ENCODE results near the gene ZFYVE27. TPM values are rescaled to one million over a fixed set of nuclear protein-coding genes. Genes with fewer than 3 reads are reported as not detected.

Gene ZFYVE27
- total RNA-seq, 1 experiment from 2014 or later = 26.0 TPM

DNA sequence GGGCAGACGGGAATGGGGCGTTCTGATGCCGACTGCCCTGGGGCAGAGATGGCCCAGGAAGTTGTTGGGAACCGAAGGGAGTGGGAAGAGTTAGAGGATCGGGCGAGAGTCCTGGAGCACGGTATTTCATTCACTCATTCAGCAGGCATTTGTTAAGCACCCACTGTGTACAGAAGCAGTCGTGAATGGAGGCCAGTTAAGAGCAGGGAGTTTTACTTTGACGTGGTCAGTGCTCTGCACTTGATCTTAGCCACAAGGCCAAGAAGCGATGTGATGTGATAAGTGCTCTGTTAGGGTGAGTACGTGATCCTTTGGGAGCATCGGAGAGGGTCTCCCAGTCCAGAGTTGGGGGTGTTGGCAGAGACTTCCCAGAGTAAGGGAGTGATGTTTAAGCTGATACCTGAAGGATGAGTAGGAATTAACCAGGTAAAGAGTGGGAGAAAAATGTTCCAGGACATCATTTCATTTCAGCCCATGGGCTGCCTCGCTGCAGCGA lies 890 bp downstream of the ZFYVE27 start:
- Mint-ChIP-seq H3K27me3 (ENCODE audit: low read depth) (peaks cover 34% of the 10 kb centered on the region), H3K4me1 (peaks cover 10% of the 10 kb centered on the region), H3K36me3 (peaks cover 34% of the 10 kb centered on the region), H3K4me3 (peak overlapping the region; percentile 87), H3K9me3 (peaks cover 14% of the 10 kb centered on the region), H3K27ac (peak overlapping the region; percentile 73)
- ATAC-seq (no peak), DNase-seq (ENCODE audit: low spot score) (no peak)
- POLR2A ChIA-PET = no interaction called here
- TF ChIP-seq ZNF532 (CRISPR knock-in tag; IDR thresholded peaks at IDR 0.05; ENCODE audit: borderline replicate concordance) (no peak), IRF1 (CRISPR knock-in tag; IDR thresholded peaks at IDR 0.05) (no peak), NFYB (CRISPR knock-in tag; conservative IDR thresholded peaks at IDR 0.05; ENCODE audit: low read depth) (no peak)
- CTCF ChIA-PET = no interaction called here

GRCh38 chr10:97738616-97739015 lies 1.7 kb downstream of the ZFYVE27 start:
- ChIA-PET CTCF (interaction anchor here (0.5 kb wide), 1 partner anchor 427 kb away, joined by 3 read pairs; no protein-coding TSS in a partner anchor), POLR2A (no interaction called here)
- no peak overlapping the region for H3K27ac Mint-ChIP-seq

More at GRCh38 chr10:97738616-97739015, 1.7 kb downstream of the ZFYVE27 start:
- Mint-ChIP-seq H3K36me3 (peaks cover 38% of the 10 kb centered on the region), H3K9me3 (peaks cover 14% of the 10 kb centered on the region), H3K4me1 (peaks cover 10% of the 10 kb centered on the region), H3K27me3 (ENCODE audit: low read depth) (peaks cover 34% of the 10 kb centered on the region), H3K4me3 (peak overlapping the region; percentile 87)
- TF ChIP-seq HMGXB4 (CRISPR knock-in tag; IDR thresholded peaks at IDR 0.05) (no peak), CDX4 (CRISPR knock-in tag; IDR thresholded peaks at IDR 0.05; ENCODE audit: borderline replicate concordance) (no peak), NR2C2 (CRISPR knock-in tag; IDR thresholded peaks at IDR 0.05) (no peak), FOXK1 (CRISPR knock-in tag; IDR thresholded peaks at IDR 0.05) (no peak), MXD4 (CRISPR knock-in tag; IDR thresholded peaks at IDR 0.05; ENCODE audit: borderline replicate concordance) (no peak), KAT7 (CRISPR knock-in tag; IDR thresholded peaks at IDR 0.05; ENCODE audit: borderline replicate concordance) (no peak), SP1 (CRISPR knock-in tag; conservative IDR thresholded peaks at IDR 0.05) (no peak)
- TF ChIP-seq, protein P1, sequence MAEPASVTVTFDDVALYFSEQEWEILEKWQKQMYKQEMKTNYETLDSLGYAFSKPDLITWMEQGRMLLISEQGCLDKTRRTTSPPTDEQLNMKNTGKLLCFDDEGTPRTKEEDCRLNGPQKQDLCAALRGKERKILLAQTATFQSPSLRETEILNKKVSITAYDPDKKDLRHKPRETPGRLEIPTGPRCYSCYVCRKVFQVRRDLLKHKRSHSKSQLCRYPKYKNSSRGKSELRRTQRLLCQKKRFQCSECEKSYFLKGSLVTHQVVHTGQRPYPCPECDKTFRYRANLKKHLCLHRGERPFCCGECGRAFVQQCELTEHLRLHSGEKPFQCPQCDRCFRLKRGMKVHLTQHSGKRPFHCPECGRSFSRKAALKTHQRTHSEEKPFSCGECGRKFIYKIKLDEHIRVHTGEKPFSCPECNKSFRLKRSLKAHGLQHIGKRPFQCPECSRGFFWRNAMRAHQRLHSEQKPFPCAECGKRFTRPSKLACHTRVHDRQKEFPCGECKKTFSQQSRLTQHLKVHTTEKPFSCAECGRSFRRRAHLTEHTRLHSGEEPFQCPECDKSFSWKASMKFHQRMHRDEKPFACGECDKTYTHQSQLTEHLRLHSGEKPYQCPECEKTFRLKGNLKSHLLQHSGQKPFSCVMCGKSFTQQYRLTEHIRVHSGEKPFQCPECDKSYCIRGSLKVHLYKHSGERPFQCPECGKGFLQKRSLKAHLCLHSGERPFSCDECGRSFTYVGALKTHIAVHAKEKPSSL (CRISPR knock-in tag; conservative IDR thresholded peaks at IDR 0.05) = no peak
- ATAC-seq (no peak), DNase-seq (ENCODE audit: low spot score) (no peak)

Measured in WTC11 (cell line).